HL-60/S4 treated with retinoic acid at 250 ng/mL for 4 days and 3 days (cell line): Measurements from ENCODE around the gene SLC7A7.
"Not testable (repeated sequence)": the region's sequence is repeated elsewhere in the genome, so short reads cannot be mapped to it uniquely, and the experiment has no call there.

Source experiments
- in situ Hi-C: fragments of 300-500 bp; cut with MboI; formaldehyde crosslinking; loops from 2 replicates; pipeline ENCODE4 v1.7.0; 2022; ENCODE audit warnings: low sequenced_read_pairs

Gene SLC7A7

GRCh38 chr14:22822016-22822570 lies 6.9 kb upstream of the SLC7A7 start:
- in situ Hi-C loops: no loop called here

- in situ Hi-C loops: no loop called here
Observed at GRCh38 chr14:22821193-22822015, 6.2 kb upstream of the SLC7A7 start.

DNA sequence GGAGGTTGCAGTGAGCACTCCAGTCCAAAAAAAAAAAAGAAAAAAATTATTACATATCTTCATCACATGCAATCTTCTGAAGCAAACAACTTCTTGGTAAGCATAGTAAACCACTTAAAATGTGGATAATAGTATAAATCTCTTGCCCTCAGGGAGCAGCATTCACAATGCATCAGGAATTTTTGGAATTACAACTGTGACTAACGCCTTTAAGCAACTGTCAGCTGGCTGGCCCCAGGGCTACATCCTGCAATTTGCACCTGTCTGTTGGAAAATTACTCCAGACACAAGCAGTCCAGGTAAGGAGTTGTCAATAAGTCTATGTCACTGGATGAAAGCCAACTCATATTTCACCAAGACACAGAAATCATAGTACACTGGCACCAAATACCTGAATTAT lies 5.5 kb upstream of the SLC7A7 start:
- in situ Hi-C loops: no loop called here

GRCh38 chr14:22819151-22819988 lies 4.1 kb upstream of the SLC7A7 start:
- in situ Hi-C loops: no loop called here

GRCh38 chr14:22814373-22814772 lies 862 bp downstream of the SLC7A7 start:
- in situ Hi-C loops: no loop called here

GRCh38 chr14:22813145-22813544 lies 2.1 kb downstream of the SLC7A7 start:
- in situ Hi-C loops: no loop called here

DNA sequence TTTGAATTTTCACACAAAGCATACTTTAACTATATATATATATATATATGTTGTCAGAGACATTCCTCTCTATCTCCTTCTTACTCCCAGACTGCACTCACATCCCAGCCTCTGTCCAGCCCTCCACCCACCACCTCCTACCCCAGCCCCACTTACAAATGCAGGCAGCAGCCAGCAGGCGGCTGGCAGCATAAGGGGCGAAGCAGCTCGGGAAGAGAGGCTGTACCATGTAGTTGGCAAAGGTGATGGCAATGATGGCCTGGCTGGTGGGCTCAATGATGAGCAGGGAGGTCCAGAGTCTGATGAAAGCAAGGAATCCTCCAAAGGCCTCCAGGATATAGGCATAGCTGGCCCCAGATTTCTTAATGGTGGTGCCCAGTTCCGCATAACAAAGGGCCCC lies 2.5 kb downstream of the SLC7A7 start:
- in situ Hi-C loops: no loop called here

GRCh38 chr14:22811722-22812121 lies 3.5 kb downstream of the SLC7A7 start:
- in situ Hi-C loops: no loop called here

DNA sequence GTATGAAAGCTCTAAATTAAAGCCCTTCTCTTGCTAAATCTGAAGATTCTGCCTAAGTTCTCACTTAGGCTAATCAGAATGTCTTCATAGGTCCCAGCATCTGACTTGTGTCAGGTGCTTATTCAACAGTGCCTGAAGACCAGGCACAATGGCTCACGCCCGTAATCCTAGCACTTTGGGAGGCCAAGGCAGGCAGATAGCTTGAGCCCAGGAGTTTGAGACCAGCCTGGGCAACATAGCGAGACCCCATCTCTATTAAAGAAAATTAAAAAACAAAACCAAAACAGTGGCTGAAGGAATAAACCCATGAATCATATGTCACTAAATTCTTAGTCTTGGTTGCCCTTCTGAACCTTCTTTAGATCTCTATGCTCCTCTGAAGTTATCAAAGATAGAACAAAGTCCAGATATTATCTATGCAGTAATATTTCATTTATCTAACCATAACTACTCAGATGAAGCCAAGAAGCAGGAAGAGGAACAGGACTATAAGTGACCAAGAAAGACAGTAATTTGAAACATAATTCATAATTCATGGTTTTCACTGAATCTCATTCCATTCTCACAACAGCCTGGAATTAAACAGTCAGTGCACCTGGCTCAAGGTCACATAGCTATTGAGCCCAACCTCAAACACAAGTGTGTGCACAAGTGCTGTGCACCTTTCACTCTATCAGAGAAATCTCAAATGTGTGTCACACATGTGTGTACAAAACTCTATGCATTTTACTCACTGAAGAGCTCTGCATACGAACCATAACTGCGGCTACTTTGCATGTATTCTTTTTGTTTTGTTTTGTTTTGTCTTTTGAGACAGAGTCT lies 6.6 kb downstream of the SLC7A7 start:
- in situ Hi-C loops: no loop called here

DNA sequence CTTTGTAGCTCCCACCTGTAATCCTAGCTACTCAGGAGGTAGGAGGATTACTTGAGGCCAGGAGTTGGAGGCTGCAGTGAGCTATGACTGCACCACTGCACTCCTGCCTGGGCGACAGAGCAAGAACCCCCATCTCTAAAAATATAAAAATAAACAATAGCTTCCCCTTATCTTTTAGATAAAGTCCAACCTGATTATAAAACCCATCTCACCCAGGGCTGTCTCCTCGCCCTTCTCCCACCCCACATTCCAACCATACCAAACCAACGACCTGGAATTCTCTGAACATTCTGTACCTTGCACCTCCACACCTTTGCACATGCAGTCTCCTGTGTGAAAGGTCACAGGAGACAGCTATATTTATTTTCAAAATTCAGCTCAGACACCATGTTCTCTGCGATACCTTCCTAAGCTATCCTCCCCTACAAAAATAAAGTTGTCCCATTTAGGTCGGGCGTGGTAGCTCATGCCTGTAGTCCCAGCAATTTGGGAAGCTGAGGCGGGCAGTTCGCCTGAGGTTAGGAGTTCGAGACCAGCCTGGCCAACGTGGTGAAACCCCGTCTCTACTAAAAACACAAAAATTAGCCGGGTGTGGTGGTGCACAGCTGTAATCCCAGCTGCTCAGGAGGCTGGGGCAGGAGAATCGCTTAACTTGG lies 7.7 kb downstream of the SLC7A7 start:
- in situ Hi-C loops: no loop called here

- in situ Hi-C loops: not testable (repeated sequence)
Observed at GRCh38 chr14:22805235-22805634, 10.0 kb downstream of the SLC7A7 start.

- in situ Hi-C loops: no loop called here
Observed at GRCh38 chr14:22803687-22803974, 11.6 kb downstream of the SLC7A7 start.

GRCh38 chr14:22802860-22803686 lies 12.2 kb downstream of the SLC7A7 start:
- in situ Hi-C loops: no loop called here

DNA sequence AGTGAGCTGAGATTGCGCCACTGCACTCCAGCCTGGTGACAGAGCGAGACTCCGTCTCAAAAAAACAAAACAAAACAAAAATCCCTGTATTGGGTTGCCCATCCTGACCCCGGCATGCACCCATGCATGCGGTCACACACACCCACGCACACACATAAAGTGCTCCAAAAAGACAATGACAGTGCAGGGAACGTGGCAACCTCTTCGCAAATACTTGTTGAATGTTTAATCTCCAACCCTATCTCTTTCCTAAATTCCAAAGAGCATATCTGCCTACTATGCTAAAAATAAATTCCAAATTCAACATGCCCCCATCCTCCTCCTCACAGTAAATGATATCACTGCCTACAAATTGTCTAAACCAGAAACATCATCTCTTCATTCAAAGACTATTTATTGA lies 13.5 kb downstream of the SLC7A7 start:
- in situ Hi-C loops: no loop called here

DNA sequence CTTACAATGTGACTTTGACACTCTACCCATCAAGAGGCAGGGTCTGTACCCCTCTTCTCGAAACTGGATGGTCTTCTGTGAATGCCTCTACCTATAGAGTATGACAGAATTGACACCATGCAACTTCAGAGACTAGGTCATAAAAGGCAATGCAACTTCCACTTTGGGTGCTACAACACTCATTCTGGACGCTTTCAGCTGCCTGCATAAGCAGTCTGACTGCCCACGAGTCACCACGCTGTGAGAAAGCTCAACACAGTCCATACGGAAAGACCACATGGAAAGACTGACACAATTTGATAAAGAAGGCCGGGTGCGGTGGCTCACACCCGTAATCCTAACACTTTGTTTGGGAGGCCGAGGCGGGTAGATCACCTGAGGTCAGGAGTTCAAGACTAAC lies 14.9 kb downstream of the SLC7A7 start:
- in situ Hi-C loops: no loop called here

DNA sequence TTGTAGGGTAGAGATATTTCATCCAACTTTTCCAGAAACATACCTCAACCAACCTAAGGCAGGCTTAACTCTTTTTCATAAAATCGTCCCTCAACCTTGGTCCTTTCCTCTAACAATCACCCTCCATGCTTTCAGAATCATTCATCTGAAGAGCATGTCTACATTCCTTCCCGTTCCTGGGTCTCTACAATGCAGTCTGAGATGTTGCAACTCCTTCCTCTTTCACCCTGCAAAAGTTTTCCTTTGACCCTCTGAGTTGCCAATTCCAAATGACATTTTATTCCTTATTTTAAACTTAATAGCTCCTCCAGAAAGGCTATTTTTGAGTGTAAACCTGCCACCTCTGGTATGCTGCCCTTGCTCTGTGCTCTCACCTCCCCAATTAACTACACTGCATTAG lies 16.7 kb downstream of the SLC7A7 start:
- in situ Hi-C loops: no loop called here

DNA sequence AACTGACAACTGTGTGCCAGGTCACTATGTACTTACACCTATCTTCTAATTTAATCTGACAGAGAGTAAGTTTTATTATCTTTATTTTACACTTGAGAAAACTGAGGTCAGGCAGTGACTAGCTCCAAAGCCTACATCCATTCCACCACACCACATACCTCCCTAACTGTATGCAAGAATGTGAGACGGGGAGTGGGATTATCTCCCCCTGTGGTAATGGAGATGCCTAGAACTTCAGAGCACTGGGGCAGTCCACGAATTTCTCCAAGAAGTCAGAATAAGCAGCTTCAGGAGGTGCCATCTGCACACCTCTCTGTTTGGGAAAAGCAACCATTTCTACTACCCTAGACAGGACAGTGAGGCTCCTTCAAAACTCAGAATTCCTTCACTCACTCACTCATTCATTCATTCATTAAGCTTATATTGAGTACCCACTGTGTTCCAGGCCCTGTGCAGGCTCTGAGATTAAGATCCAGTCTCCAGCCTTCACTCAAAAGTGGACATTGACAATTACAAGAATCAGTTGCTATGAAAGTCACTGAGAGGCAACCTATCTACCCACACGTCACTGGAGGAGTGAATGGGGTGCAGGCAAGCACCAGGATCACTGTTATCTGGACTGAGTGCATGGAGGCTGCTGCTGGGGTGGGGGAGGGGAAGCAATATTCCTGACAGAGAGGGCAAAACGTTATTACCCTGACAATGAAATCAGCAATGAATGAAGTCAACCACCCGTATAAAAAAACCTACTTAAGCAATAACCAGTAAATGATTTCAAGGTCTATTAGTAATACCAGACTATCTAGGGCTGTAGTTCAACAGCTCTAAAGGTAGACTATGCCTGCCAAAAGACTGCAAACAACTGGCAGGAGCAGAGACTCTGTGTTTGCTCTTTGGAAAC lies 18.0 kb downstream of the SLC7A7 start:
- in situ Hi-C loops: no loop called here

- in situ Hi-C loops: no loop called here
Observed at GRCh38 chr14:22796087-22796707, 19.0 kb downstream of the SLC7A7 start.
